PFSK-1 (cell line): Measurements from ENCODE around the gene ZMYND11.

ENCODE experiments used
- FOXP2 ChIP-seq: optimal IDR thresholded peaks from 2 replicates; pipeline ENCODE3; 2011; ENCODE audit warnings: borderline replicate concordance, control low read depth, inconsistent platforms; ENCODE audit not compliant: insufficient read depth; ENCODE audit errors: extremely low read length, extremely low read depth
- POLR2AphosphoS5 ChIP-seq: IDR thresholded peaks from 2 replicates; pipeline ENCODE4 v1.6.1; 2012; ENCODE audit warnings: low read depth, mild to moderate bottlenecking, control low read depth, low read length, moderate library complexity
- REST ChIP-seq, 2 experiments: IDR thresholded peaks; 2 replicates each; pipeline versions ENCODE4 v1.6.1 to v1.8.0; 2011 to 2012; ENCODE audit warnings: low read depth in 2 of 2, low read length in 2 of 2, control low read depth in 1 of 2, inconsistent platforms in 1 of 2, mild to moderate bottlenecking in 1 of 2, moderate library complexity in 1 of 2; ENCODE audit not compliant: insufficient read depth in 1 of 2
- SIN3A ChIP-seq: IDR thresholded peaks from 2 replicates; pipeline ENCODE4 v1.6.1; 2012; ENCODE audit warnings: mild to moderate bottlenecking, low read length, moderate library complexity, borderline replicate concordance; ENCODE audit not compliant: insufficient read depth
- TAF1 ChIP-seq: IDR thresholded peaks from 2 replicates; pipeline ENCODE4 v1.6.1; 2012; ENCODE audit warnings: low read length, control low read depth, borderline replicate concordance; ENCODE audit not compliant: insufficient read depth

The ZMYND11 gene

GRCh38 chr10:293636-294035, 158.4 kb downstream of the ZMYND11 start:
- no peak for TF ChIP-seq POLR2AphosphoS5
- TF ChIP-seq SIN3A, result no peak
- TF ChIP-seq TAF1, result no peak
- no peak for TF ChIP-seq FOXP2
- TF ChIP-seq REST (IDR thresholded peaks at IDR 0.05; ENCODE audit: insufficient read depth in 1 of 2, low read depth in 2 of 2, low read length in 2 of 2), result no peak

GRCh38 chr10:297567-297966, 162.3 kb downstream of the ZMYND11 start:
- TF ChIP-seq TAF1 (no peak), POLR2AphosphoS5 (no peak), REST (IDR thresholded peaks at IDR 0.05; ENCODE audit: insufficient read depth in 1 of 2, low read depth in 2 of 2, low read length in 2 of 2) (no peak), SIN3A (no peak), FOXP2 (no peak)

- TF ChIP-seq REST (IDR thresholded peaks at IDR 0.05; ENCODE audit: insufficient read depth in 1 of 2, low read depth in 2 of 2, low read length in 2 of 2), result no peak
- TF ChIP-seq POLR2AphosphoS5, result no peak
- TF ChIP-seq TAF1, result no peak
These were observed 162.8 kb downstream of the ZMYND11 start for GRCh38 chr10:298033-298432.

GRCh38 chr10:299512-299911, 164.3 kb downstream of the ZMYND11 start:
- no peak for TF ChIP-seq REST (IDR thresholded peaks at IDR 0.05; ENCODE audit: insufficient read depth in 1 of 2, low read depth in 2 of 2, low read length in 2 of 2)

- no peak for TF ChIP-seq REST (IDR thresholded peaks at IDR 0.05; ENCODE audit: insufficient read depth in 1 of 2, low read depth in 2 of 2, low read length in 2 of 2)
These were observed 164.7 kb downstream of the ZMYND11 start for GRCh38 chr10:299969-300368.
